HepG2 (cell line): Measurements from ENCODE around the gene RAB39B. TPM values are rescaled to one million over a fixed set of nuclear protein-coding genes. Genes with fewer than 3 reads are reported as not detected.

Experiments
- ATAC-seq: fragments of 200-7000 bp; cut with Tn5 transposase; 3 replicates; pipeline ENCODE4 v1.9.1; 2020; ENCODE audit warnings: mild to moderate bottlenecking, moderate library complexity
- BruUV-seq: library from RNA; stranded (reverse); fragments of 400-500 nt; replicated peaks from 2 replicates; lab custom pipeline; 2021; lab: Mats Ljungman, UMichigan
- CTCF ChIA-PET: fragments of 300-600 bp; formaldehyde crosslinking; extraction: SDS; loops from one replicate; lab custom pipeline; 2021; ENCODE audit warnings: low total read pairs, inconsistent platforms, low intra/inter-chr PET ratio; lab: Yijun Ruan, JAX
- POLR2A ChIA-PET: fragments of 350-600 bp; sonication (Branson Sonifier 250); formaldehyde crosslinking; loops from one replicate; lab custom pipeline; 2020; ENCODE audit warnings: antibody characterized with exemption, inconsistent platforms; lab: Yijun Ruan, JAX
- DNase-seq: peaks from one replicate; pipeline ENCODE4 v3.0.0-alpha.2; 2015; ENCODE audit warnings: low spot score
- FAIRE-seq: peaks from 3 replicates; lab custom pipeline; 2011; peaks lifted over from hg19 to GRCh38; lab: Jason Lieb, UNC
- H2AFZ ChIP-seq: one replicate; pipeline ENCODE4 v1.6.1; 2011; ENCODE audit warnings: low read length, inconsistent platforms
- H3K27ac ChIP-seq: fragments of 300-600 bp; 3 replicates; pipeline ENCODE4 v1.8.0; 2011; ENCODE audit warnings: mixed run types, mild to moderate bottlenecking, mixed read lengths, low read length, inconsistent platforms; ENCODE audit not compliant: insufficient read depth; ENCODE audit errors: extremely low read length
- H3K27me3 ChIP-seq, 2 experiments: fragments of 200-600 bp in 1 of 2; 2 replicates in 1 of 2; 3 replicates in 1 of 2; pipeline versions ENCODE4 v1.6.0 to v1.8.0; 2011; ENCODE audit warnings: low read length in 2 of 2, mild to moderate bottlenecking in 2 of 2, moderate library complexity in 2 of 2, inconsistent platforms in 1 of 2; ENCODE audit not compliant: insufficient read depth in 2 of 2, control insufficient read depth in 1 of 2
- H3K36me3 ChIP-seq, 2 experiments: fragments of 200-600 bp in 1 of 2; replicated peaks in 1 of 2; 2 replicates in 1 of 2; 3 replicates in 1 of 2; pipeline versions ENCODE4 v1.5.1 to v1.8.0; 2011; ENCODE audit warnings: low read length in 2 of 2, inconsistent platforms in 1 of 2; ENCODE audit not compliant: insufficient read depth in 2 of 2, control insufficient read depth in 1 of 2
- H3K4me1 ChIP-seq: 2 replicates; pipeline ENCODE4 v1.5.1; 2012; ENCODE audit warnings: low read length, inconsistent platforms; ENCODE audit not compliant: insufficient read depth
- H3K4me2 ChIP-seq: 2 replicates; pipeline ENCODE4 v1.6.0; 2011; ENCODE audit warnings: low read depth, low read length, inconsistent platforms
- H3K4me3 ChIP-seq, 3 experiments: fragments of 200-600 bp in 1 of 3; sonication (generic), shearing (Covaris generic) in 1 of 3; replicated peaks in 1 of 3; 2 replicates each; pipeline ENCODE4 v1.5.1; 2011 to 2016; ENCODE audit warnings: low read length in 3 of 3, inconsistent platforms in 2 of 3, low read depth in 2 of 3, mild to moderate bottlenecking in 2 of 3, control low read depth in 1 of 3, mixed read lengths in 1 of 3; ENCODE audit not compliant: insufficient read depth in 1 of 3
- H3K79me2 ChIP-seq: one replicate; pipeline ENCODE4 v1.6.1; 2011; ENCODE audit warnings: low read length, inconsistent platforms; ENCODE audit not compliant: insufficient read depth
- H3K9ac ChIP-seq: 2 replicates; pipeline ENCODE4 v1.6.0; 2011; ENCODE audit warnings: mild to moderate bottlenecking, low read depth, low read length, inconsistent platforms; ENCODE audit not compliant: insufficient read depth
- H3K9me3 ChIP-seq: 2 replicates; pipeline ENCODE4 v1.5.1; 2012; ENCODE audit warnings: mild to moderate bottlenecking, low read length
- H4K20me1 ChIP-seq: 2 replicates; pipeline ENCODE4 v1.6.0; 2011; ENCODE audit warnings: inconsistent platforms, mild to moderate bottlenecking, low read length, moderate library complexity; ENCODE audit not compliant: insufficient read depth
- BRF2 ChIP-seq: sonication (generic); formaldehyde crosslinking; IDR thresholded peaks from 2 replicates; pipeline ENCODE4 v1.8.1; 2022; ENCODE audit warnings: mild to moderate bottlenecking, missing genetic modification reagents
- GLI4 ChIP-seq: sonication (generic); formaldehyde crosslinking; IDR thresholded peaks from 2 replicates; pipeline ENCODE4 v1.5.1; 2020; ENCODE audit warnings: missing genetic modification reagents, mild to moderate bottlenecking, moderate library complexity, borderline replicate concordance
- IKZF5 ChIP-seq: IDR thresholded peaks from 2 replicates; pipeline ENCODE4 v1.6.1; 2018; ENCODE audit warnings: missing genetic modification reagents, mild to moderate bottlenecking, missing compliant biosample characterization
- MIXL1 ChIP-seq: IDR thresholded peaks from 2 replicates; pipeline ENCODE4 v1.6.1; 2016
- NBN ChIP-seq: fragments of 450-650 bp; conservative IDR thresholded peaks from 2 replicates; pipeline ENCODE4 v1.6.1; 2017
- NFKB2 ChIP-seq: sonication (generic); formaldehyde crosslinking; IDR thresholded peaks from 2 replicates; pipeline ENCODE4 v1.4.0; 2020; ENCODE audit warnings: missing genetic modification reagents, borderline replicate concordance
- PLRG1 ChIP-seq: fragments of 450-650 bp; conservative IDR thresholded peaks from 2 replicates; pipeline ENCODE4 v1.6.1; 2016
- RNF219 ChIP-seq: sonication (generic); formaldehyde crosslinking; IDR thresholded peaks from 2 replicates; pipeline ENCODE4 v1.5.0; 2020; ENCODE audit warnings: mild to moderate bottlenecking, missing genetic modification reagents
- ZNF549 ChIP-seq: sonication (generic); formaldehyde crosslinking; IDR thresholded peaks from 2 replicates; pipeline ENCODE4 v1.5.0; 2020; ENCODE audit warnings: missing genetic modification reagents
- ZNF75D ChIP-seq: sonication (generic); formaldehyde crosslinking; IDR thresholded peaks from 2 replicates; pipeline ENCODE4 v1.8.1; 2023; ENCODE audit warnings: missing genetic modification reagents, mild to moderate bottlenecking, borderline replicate concordance
- ZNF770 ChIP-seq: sonication (generic); formaldehyde crosslinking; IDR thresholded peaks from 2 replicates; pipeline ENCODE4 v1.5.0; 2020; ENCODE audit warnings: mild to moderate bottlenecking, missing genetic modification reagents
- in situ Hi-C: cut with HindIII; loops from 2 replicates; pipeline ENCODE4 v1.10.0; 2017; ENCODE audit warnings: low pct_unique_long_range_greater_than_20kb; ENCODE audit not compliant: extremely low pct_ligation_motif_present
- intact Hi-C: fragments of 100-400 bp; cut with micrococcal nuclease; formaldehyde crosslinking; loops from one replicate; pipeline ENCODE4 v1.10.0; 2022; ENCODE audit not compliant: unreplicated experiment
- polyA plus RNA-seq, 8 experiments: library from polyadenylated mRNA; depleted of rRNA in 3 of 8; stranded (reverse) in 7 of 8; unstranded in 1 of 8; fragments of >200 nt; fragmentation: Illumina TruSeq in 4 of 8; extraction: Trizol in 4 of 8; gene quantifications; 2 replicates each; pipeline versions ENCODE4 v1.2.1 to v1.2.3, GENCODE V29; 2011 to 2016; ENCODE audit warnings: low read depth in 4 of 8, missing spikeins in 1 of 8, mixed read lengths in 1 of 8; ENCODE audit not compliant: insufficient read depth in 1 of 8
- total RNA-seq, 5 experiments: library from RNA; depleted of rRNA; stranded (reverse); fragments of >200 nt; fragmentation: Illumina TruSeq; extraction: Trizol; gene quantifications; 2 replicates each; pipeline ENCODE4 v1.2.3, GENCODE V29; 2016; ENCODE audit warnings: low read depth in 1 of 5

RAB39B gene
- total and polyA plus RNA-seq, 2 of the 13 experiments (the other 11 are each of a cell fraction or from before 2014, with no cell fraction given), result 0.05 to 0.07 TPM

- Histone ChIP-seq H3K27ac (no peak overlapping the region), H3K4me2 (no peak overlapping the region)
- FAIRE-seq, result peak; percentile 74
- POLR2A ChIA-PET, result no interaction called here
- no peak for ATAC-seq
- BruUV-seq, result no TSS peak
- intact Hi-C loops, result no loop called here
- no peak for TF ChIP-seq GLI4 (CRISPR knock-in tag)
- TF ChIP-seq NFKB2 (CRISPR knock-in tag), result no peak
- TF ChIP-seq BRF2 (CRISPR knock-in tag), result no peak
- TF ChIP-seq PLRG1, result no peak
- TF ChIP-seq, all 625 proteins: peak for 0
- CTCF ChIA-PET, result no interaction called here
- H2AFZ ChIP-seq, result no peak overlapping the region
- in situ Hi-C loops, result no loop called here
- no peak overlapping the region for H3K4me3 ChIP-seq
- peak; percentile 9 for DNase-seq
- no peaks in the 10 kb centered on the region for H4K20me1 ChIP-seq
- peaks cover 0 to 18% of the 10 kb centered on the region in 2 experiments; a peak in 4 of 5 replicates for H3K36me3 ChIP-seq
- H3K9ac ChIP-seq, result no peak overlapping the region
- no peaks in the 10 kb centered on the region for H3K79me2 ChIP-seq
- no peaks in the 10 kb centered on the region for H3K27me3 ChIP-seq
- peaks cover 9% of the 10 kb centered on the region; the same call in 1 of the 2 replicates for H3K4me1 ChIP-seq
- no peaks in the 10 kb centered on the region for H3K9me3 ChIP-seq
Observed at GRCh38 chrX:155235891-155236290, 28.4 kb downstream of the RAB39B start.

- Histone ChIP-seq H3K27me3 (no peaks in the 10 kb centered on the region), H3K27ac (no peak overlapping the region), H3K4me1 (peaks cover 9% of the 10 kb centered on the region; the same call in 1 of the 2 replicates), H3K36me3 (peaks cover 3 to 16% of the 10 kb centered on the region in 2 experiments; a peak in 4 of 5 replicates), H4K20me1 (no peaks in the 10 kb centered on the region), H3K79me2 (no peaks in the 10 kb centered on the region), H3K9me3 (no peaks in the 10 kb centered on the region), H3K9ac (no peak overlapping the region), H3K4me2 (no peak overlapping the region), H3K4me3 (no peak overlapping the region), H2AFZ (no peak overlapping the region)
- in situ Hi-C loops, result no loop called here
- POLR2A ChIA-PET, result interaction anchor here (1.0 kb wide), 1 partner anchor 15 kb away, joined by 4 read pairs; the partner anchor contains the start of gene VBP1
- CTCF ChIA-PET, result no interaction called here
- no peak for DNase-seq
- no peak for FAIRE-seq
- no TSS peak for BruUV-seq
- intact Hi-C loops, result no loop called here
- no peak for ATAC-seq
- TF ChIP-seq RNF219, result no peak
- TF ChIP-seq IKZF5 (CRISPR knock-in tag), result no peak
- TF ChIP-seq NBN, result no peak
- no peak for TF ChIP-seq ZNF75D
- no peak for TF ChIP-seq MIXL1 (CRISPR knock-in tag)
- TF ChIP-seq ZNF770, result no peak
- TF ChIP-seq ZNF549 (CRISPR knock-in tag), result no peak
Observed at GRCh38 chrX:155231163-155231562, 33.1 kb downstream of the RAB39B start.
